ENCODE data around the gene SLC25A13.

Gene SLC25A13

GRCh38 chr7:96203786-96204185 lies 118.1 kb downstream of the SLC25A13 start:
- DNase-seq (ENCODE audit: low read depth in 2 of 2), result no peak

DNA sequence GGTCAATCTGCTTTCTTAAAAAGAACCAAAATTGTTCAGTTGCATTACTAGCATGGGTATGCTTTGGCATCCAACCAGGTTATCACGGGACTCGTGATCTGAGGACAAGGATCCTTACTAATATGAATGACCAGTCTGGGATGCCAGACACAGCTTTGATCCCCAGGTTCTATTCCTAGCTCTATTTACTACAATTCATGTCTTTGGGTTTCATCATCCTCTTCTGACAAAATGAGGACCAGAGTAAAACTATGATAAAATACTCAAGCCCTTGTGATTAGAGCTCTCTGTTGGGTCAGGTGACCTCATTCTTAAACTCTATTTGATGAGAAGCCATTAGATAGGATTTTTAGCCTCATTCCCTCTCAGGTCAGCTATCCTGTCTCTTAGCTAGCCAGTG lies 119.8 kb downstream of the SLC25A13 start:
- no peak for DNase-seq (ENCODE audit: low read depth in 2 of 2)

- DNase-seq (ENCODE audit: low read depth in 2 of 2), result no peak
Measured at GRCh38 chr7:96200740-96201139, 121.2 kb downstream of the SLC25A13 start.

GRCh38 chr7:96199421-96199820 lies 122.5 kb downstream of the SLC25A13 start:
- no peak for DNase-seq (ENCODE audit: low read depth in 2 of 2)

- no peak for DNase-seq (ENCODE audit: low read depth in 2 of 2)
Measured at GRCh38 chr7:96198047-96198636, 123.8 kb downstream of the SLC25A13 start.

- DNase-seq (ENCODE audit: low read depth in 2 of 2), result no peak
Measured at GRCh38 chr7:96196676-96197075, 125.2 kb downstream of the SLC25A13 start.

GRCh38 chr7:96189129-96189820 lies 132.6 kb downstream of the SLC25A13 start:
- no peak for DNase-seq (ENCODE audit: low read depth in 2 of 2)

DNA sequence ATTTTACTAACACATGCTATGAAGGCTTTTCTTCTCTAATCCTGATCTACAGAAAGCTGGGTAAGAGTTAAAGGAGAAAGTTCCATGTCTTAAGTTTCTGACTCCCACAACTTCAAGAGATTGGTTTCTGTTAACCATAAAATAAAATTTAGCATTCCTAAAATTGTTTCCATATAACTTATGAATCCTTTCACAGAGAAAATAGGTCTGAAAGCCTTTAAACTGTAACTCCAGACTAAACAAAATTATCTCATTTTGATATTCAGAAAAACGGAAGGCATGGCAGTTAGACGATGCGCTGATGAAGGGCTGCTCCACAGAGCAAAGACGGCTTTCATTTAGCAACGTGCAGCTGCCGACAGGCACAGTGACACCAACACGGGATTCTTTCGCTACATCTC lies 133.3 kb downstream of the SLC25A13 start:
- no peak for DNase-seq (ENCODE audit: low read depth in 2 of 2)

DNA sequence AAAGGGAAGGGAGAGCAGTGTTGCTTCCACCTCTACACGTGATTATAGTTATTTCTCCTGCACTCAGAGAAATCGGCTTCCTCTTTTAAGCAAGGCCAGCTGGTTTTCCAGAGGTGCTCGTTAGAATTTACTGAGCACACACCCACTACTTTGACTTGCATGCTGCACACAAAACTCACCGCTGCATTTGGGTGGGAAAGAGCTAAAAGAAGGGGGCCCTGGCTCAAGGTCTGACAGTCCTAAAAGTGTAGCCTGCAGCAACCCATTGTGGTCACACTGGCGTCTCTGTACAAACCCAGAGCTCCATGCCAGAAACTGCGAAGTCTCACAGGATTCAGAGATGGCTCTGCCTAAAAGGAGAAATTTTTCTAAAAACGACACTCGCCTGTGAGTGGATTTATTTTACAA lies 133.7 kb downstream of the SLC25A13 start:
- no peak for DNase-seq (ENCODE audit: low read depth in 2 of 2)

GRCh38 chr7:96187735-96188134 lies 134.2 kb downstream of the SLC25A13 start:
- no peak for DNase-seq (ENCODE audit: low read depth in 2 of 2)

DNA sequence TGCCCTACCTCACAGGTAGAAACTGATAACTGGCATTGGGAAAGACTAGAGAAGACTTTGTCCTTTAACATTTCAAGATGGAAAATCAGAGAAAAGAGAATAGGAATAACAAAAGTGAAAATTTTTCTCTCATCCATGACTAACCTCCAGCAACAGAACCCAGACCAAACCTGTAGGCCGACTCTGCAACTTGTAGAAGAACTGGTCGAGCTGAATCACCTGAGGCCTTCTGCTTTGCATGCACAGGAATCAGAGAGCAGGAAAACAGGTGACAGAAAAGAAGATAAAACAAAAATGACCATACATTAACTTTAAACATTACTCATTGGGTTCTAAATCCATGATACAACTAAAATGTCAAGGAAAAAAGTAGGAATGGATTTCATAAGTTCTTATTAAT lies 137.1 kb downstream of the SLC25A13 start:
- no peak for DNase-seq (ENCODE audit: low read depth in 2 of 2)

DNA sequence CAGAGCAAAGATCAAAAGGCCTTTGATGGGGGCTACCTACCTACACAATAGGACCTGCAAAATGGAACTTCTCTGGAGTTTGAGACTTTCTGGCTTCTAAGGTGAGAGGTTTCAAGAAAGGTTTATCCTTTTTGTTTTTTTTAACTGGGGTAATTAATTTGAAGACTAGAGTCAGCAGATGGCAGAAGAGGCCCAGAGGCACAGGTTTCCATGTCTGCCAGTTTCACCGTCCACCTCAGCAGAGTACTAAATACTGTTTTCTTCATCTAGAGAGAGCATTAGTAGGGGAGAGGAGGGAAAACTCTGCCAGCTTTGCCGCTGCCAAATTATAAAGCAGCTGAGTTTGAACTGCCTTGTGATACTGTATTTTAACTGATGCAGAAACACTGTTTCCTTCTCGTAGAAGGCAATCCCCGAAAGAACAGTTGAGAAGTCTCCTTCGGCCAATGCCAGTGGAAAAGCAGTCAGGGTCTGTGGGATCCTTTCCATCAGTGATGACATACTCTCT lies 138.7 kb downstream of the SLC25A13 start:
- no peak for DNase-seq (ENCODE audit: low read depth in 2 of 2)

- DNase-seq (ENCODE audit: low read depth in 2 of 2), result no peak
Measured at GRCh38 chr7:96182424-96183158, 139.3 kb downstream of the SLC25A13 start.

- no peak for DNase-seq (ENCODE audit: low read depth in 2 of 2)
Measured at GRCh38 chr7:96181174-96181573, 140.7 kb downstream of the SLC25A13 start.

DNA sequence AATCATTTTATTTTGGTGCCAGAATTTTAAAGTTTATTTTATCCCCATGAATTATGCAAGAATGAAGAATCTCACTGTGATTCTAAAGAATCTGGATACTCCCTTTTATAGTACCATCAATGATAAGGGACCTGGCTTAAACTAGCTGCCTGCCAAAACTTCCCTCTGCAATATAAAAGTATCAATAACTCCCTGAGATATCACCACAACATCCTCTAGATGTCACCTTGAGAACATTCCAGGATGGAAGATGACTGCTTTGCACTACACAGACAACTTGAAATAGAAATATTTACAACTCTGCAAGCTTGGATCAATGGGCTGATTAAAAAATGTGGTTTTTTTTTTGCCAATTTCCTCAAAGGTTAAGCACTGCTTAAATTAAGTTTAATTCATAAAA lies 142.1 kb downstream of the SLC25A13 start:
- no peak for DNase-seq (ENCODE audit: low read depth in 2 of 2)

- DNase-seq (ENCODE audit: low read depth in 2 of 2), result no peak
Measured at GRCh38 chr7:96179341-96179740, 142.6 kb downstream of the SLC25A13 start.

- no peak for DNase-seq (ENCODE audit: low read depth in 2 of 2)
Measured at GRCh38 chr7:96178581-96178980, 143.3 kb downstream of the SLC25A13 start.

- DNase-seq (ENCODE audit: low read depth in 2 of 2), result no peak
Measured at GRCh38 chr7:96177353-96177752, 144.5 kb downstream of the SLC25A13 start.

DNA sequence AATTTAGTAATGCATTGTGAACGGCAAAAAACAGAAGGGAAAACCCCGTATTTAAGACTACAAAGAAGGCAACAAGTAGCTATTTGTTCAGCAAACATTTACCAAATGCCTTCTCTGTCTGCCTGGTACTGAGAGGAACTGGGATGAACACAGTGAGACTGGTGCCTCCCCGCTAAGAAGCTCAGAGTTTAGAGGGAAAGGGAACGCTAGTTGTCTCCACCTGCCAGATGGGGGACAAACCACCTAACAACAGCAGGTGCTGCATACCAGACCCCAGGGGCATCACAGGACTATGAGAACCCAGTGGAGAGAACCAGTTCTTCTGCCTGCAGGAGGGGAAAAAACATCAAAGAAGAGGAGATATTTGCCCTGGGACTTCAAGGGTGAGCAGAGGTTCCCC lies 147.1 kb downstream of the SLC25A13 start:
- DNase-seq (ENCODE audit: low read depth in 2 of 2), result no peak

DNA sequence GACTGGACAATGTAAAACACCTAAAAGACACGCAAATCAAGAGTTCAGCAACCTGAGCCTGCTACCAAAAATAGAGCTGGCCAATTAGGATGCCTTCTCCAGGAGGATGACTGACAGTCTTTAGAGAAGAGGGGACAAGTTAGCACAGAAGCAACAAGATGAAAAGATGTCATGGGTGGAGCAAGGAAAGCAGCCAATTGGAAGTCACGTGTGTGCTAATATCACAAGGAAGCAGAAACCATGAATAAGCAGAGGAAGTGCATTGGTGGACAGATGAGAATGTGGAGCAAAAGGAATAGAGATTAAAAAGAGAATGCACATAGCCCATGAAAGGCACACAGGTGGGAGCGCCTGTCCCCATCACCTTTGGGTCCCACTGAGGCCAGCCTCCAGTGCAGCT lies 148.1 kb downstream of the SLC25A13 start:
- DNase-seq (ENCODE audit: low read depth in 2 of 2), result no peak

GRCh38 chr7:96169439-96169838 lies 152.5 kb downstream of the SLC25A13 start:
- no peak for DNase-seq (ENCODE audit: low read depth in 2 of 2)

DNA sequence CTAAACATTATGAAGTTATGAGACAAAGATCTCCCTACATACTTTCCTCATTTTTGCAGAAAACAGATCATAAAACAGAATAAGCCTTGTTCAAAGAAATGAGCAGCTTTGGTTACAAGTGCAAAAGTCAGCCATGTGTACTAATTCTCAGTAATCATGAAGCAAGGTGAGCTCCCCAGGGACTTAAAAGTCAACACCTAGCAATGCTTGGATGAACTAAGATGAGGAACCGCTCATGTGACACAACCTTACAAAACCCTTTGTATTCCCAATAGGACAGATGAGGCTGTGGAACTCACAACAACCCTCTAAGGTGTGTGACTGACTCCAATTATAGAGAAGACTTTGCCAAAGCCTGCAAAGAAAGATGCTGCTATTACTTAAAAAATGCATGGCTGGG lies 154.5 kb downstream of the SLC25A13 start:
- no peak for DNase-seq (ENCODE audit: low read depth in 2 of 2)

- no peak for DNase-seq (ENCODE audit: low read depth in 2 of 2)
Measured at GRCh38 chr7:96161897-96162296, 160.0 kb downstream of the SLC25A13 start.

All from stimulated activated CD4-positive, alpha-beta T cell treated with anti-CD3 and anti-CD28 coated beads, Interleukin-1b, Interleukin-23, amount 100 ng/mL, for 1 hour (primary cell).